Kidney epithelial cell (primary cell): ENCODE measurements around the gene SLC19A2. TPM values are rescaled to one million over a fixed set of nuclear protein-coding genes. Genes with fewer than 3 reads are reported as not detected.

Experiments used
- DNase-seq: peaks from one replicate; pipeline ENCODE4 v3.0.0-alpha.2; 2010; ENCODE audit warnings: low read depth
- H3K27me3 ChIP-seq: 2 replicates; pipeline ENCODE4 v1.6.0; 2011; ENCODE audit warnings: low read length; ENCODE audit not compliant: control insufficient read depth, insufficient read depth
- H3K36me3 ChIP-seq: 2 replicates; pipeline ENCODE4 v1.5.1; 2011; ENCODE audit warnings: low read length; ENCODE audit not compliant: control insufficient read depth, insufficient read depth
- H3K4me3 ChIP-seq: 2 replicates; pipeline ENCODE4 v1.5.1; 2011; ENCODE audit warnings: low read depth, mild to moderate bottlenecking, control low read depth, low read length
- total RNA-seq: library from RNA; depleted of rRNA; stranded (reverse); fragments of >200 nt; gene quantifications from 2 replicates; pipeline ENCODE4 v1.2.3, GENCODE V29; 2015
- TF ChIP-seq, protein P1 (sequence below): IDR thresholded peaks from 2 replicates; pipeline ENCODE4 v1.5.1; 2011; ENCODE audit warnings: mild to moderate bottlenecking, moderate library complexity, low read length, control low read depth, inconsistent platforms; ENCODE audit not compliant: insufficient read depth, poor library complexity, severe bottlenecking

SLC19A2 gene
- total RNA-seq, 1 donor from 2014 or later = 23.9 TPM

DNA sequence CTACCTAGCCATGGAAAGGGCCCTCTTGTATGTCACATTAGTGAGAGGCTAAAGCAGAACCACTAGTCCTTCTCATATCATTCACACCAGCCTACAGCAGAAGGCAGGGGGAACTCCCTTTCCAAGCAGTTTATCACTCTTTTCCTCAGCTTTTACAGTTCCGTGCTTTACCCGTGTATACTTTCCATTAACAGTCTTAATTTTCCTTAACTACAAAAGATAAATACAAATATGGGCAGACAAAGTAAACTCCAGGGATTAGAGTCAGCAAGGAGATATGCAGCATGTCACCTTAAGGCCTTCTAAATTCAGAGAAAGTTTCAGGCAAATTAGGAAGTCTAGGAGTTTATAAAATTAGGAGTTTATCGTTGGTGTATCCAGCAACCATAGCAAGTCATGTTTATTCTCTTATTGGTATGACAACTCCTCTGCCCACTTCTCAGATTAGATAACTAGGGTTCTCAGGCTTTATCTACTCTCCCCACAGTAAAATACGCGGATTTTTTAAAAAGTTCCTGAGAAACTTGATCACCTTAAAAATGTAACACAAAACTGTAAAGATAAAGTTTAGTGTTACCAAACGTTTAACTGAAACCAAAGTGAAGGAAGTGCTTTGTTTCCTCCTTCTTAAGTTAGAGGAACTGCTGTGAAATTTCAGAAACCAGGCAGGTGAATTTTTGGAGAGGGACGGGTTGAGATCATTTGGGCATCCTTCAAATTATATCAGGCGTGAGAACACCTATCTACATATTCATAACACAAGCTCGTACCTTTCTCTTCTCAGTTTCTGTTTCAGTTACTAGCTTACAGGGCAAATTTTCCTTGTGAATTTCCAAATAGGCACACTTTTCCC lies 42.7 kb upstream of the SLC19A2 start:
- no peak overlapping the region for H3K4me3 ChIP-seq
- DNase-seq = no peak
- H3K27me3 ChIP-seq = no peaks in the 10 kb centered on the region
- TF ChIP-seq, protein P1, sequence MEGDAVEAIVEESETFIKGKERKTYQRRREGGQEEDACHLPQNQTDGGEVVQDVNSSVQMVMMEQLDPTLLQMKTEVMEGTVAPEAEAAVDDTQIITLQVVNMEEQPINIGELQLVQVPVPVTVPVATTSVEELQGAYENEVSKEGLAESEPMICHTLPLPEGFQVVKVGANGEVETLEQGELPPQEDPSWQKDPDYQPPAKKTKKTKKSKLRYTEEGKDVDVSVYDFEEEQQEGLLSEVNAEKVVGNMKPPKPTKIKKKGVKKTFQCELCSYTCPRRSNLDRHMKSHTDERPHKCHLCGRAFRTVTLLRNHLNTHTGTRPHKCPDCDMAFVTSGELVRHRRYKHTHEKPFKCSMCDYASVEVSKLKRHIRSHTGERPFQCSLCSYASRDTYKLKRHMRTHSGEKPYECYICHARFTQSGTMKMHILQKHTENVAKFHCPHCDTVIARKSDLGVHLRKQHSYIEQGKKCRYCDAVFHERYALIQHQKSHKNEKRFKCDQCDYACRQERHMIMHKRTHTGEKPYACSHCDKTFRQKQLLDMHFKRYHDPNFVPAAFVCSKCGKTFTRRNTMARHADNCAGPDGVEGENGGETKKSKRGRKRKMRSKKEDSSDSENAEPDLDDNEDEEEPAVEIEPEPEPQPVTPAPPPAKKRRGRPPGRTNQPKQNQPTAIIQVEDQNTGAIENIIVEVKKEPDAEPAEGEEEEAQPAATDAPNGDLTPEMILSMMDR = no peak
- H3K36me3 ChIP-seq = no peaks in the 10 kb centered on the region

DNA sequence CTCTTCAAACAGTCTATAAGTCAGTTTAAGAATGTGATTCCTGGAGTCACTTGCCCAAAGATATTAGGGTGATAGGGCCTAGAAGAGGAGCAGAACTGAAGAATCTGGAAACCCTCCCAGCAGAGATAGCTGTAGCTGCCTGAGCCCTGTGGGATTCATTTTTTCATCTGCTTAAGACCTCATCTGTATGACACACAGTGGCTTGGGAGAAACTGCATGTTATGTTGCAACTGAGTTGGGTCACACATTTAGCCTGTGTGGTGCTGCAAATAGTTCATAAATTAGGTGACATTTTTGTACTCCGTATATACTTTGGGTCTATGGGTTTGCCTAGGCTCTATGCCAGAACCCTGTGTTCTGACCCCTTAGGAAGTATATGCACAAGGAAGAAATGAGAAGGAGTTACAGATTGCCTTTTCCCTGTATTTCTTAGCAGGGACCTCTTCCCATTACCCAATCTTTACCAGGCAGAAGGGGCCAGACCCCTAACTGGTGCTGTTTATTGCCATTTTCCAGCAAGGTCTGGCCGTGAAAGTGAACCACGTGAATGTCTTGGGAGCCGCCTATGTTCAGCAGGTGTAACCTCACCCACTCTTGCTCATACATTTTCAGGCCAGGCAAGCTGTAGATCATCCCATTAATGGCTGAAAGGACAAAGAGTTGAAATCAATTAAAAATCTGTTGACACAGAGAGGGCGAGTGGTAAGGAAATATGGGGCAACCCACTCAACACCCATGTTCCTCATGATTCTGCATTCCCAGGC lies 41.9 kb upstream of the SLC19A2 start:
- no peak for DNase-seq
- Histone ChIP-seq H3K36me3 (no peaks in the 10 kb centered on the region), H3K4me3 (no peak overlapping the region), H3K27me3 (no peaks in the 10 kb centered on the region)
- TF ChIP-seq, protein P1 = no peak

DNA sequence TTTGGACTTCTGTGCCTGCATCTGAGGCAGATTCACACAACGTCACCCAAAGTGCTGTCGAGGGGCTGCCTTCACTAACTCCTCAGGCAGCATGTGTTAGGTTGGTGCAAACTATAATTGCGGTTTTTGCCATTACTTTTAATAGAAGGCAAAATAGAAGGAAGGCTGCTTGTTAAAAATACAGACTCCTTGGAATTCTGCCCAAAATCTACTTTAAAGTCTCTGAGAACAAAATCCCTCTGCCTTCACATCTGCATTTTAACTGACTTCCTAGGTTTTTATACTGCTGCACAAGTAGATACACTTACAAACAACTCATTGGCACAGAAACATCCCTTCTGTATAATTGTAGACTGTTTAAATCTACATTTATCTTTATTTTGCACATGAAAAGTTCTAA lies 41.3 kb upstream of the SLC19A2 start:
- Histone ChIP-seq H3K36me3 (no peaks in the 10 kb centered on the region), H3K27me3 (no peaks in the 10 kb centered on the region), H3K4me3 (no peak overlapping the region)
- DNase-seq = no peak
- TF ChIP-seq, protein P1 = no peak

DNA sequence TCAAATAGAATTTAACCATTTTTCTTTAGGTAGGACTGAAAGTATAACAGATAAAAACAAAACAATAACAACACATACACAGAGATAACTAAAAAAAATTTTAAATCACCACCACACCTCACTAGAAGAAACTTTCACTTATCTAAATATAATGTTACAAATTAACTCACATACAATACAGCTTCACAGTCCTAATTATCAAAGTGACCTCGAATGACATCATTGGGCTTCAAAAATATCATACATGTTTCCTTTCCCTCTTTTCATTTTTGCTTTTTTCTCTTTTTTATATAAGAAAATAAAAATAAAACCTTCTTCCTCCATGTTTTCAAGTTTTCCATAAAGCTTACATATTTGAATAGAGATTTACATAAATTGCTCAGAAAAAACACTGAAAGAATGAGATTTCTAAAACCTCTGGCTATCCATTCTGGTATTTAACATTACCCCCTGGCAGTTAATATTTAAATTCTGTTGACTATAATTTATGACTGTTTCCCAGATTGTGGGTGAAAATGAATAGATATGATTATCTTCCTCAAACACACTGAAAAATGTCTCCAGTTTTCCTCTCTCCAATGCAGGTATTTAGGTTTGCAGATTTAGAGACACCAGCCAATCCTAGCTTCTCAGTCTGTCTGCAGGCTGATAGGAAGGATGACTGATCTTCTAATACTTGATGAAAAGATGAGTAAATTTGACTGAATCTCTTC lies 40.5 kb upstream of the SLC19A2 start:
- H3K36me3 ChIP-seq = no peaks in the 10 kb centered on the region
- H3K4me3 ChIP-seq = no peak overlapping the region
- DNase-seq = no peak
- TF ChIP-seq, protein P1 = no peak
- no peaks in the 10 kb centered on the region for H3K27me3 ChIP-seq

DNA sequence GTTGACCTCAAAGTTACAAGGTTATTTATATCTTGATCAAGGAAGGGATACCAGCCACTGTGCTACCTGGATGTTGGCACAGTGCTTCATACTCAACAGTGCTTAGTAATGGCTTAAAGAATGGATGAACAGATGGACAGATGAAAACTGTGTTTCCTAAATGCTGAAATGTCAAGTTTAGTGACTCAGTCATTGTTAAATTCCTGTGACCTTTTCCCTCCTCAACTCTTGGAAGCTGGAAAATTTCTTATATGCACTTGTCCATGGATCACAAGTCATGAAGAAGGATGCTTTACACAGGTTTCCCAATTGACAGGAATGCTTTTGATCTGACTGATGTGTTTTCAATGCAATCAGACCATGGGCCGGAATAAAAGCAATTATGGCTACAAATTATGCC lies 39.6 kb upstream of the SLC19A2 start:
- Histone ChIP-seq H3K27me3 (no peaks in the 10 kb centered on the region), H3K36me3 (no peaks in the 10 kb centered on the region), H3K4me3 (no peak overlapping the region)
- TF ChIP-seq, protein P1 = no peak
- no peak for DNase-seq
